Vagina (tissue), 2 donors: ENCODE data around the gene LMNTD2. TPM values are rescaled to one million over a fixed set of nuclear protein-coding genes. Genes with fewer than 3 reads are reported as not detected.

ENCODE experiments used
- DNase-seq, 2 donors: peaks; one replicate each; pipeline ENCODE4 v3.0.0-alpha.2; 2017; ENCODE audit errors: extremely low spot score in 2 of 2
- H3K27ac ChIP-seq: fragments of 200-600 bp; sonication (generic); one replicate; pipeline ENCODE4 v1.5.1; 2019
- H3K27me3 ChIP-seq: fragments of 200-600 bp; sonication (generic); one replicate; pipeline ENCODE4 v1.5.1; 2019
- H3K36me3 ChIP-seq, 2 donors: fragments of 200-600 bp; sonication (generic); one replicate each; pipeline ENCODE4 v1.5.1; 2017 to 2019
- H3K4me1 ChIP-seq: fragments of 200-600 bp; sonication (generic); one replicate; pipeline ENCODE4 v1.5.1; 2019
- H3K4me3 ChIP-seq, 2 donors: fragments of 200-600 bp; sonication (generic); 1 replicate in 1 of 2; 2 replicates in 1 of 2; pipeline ENCODE4 v1.5.1; 2016 to 2019
- H3K9me3 ChIP-seq: fragments of 200-600 bp; sonication (generic); one replicate; pipeline ENCODE4 v1.5.1; 2019
- CTCF ChIP-seq, 3 experiments: fragments of 450-650 bp in 2 of 3; fragments of 200-600 bp in 1 of 3; sonication (generic) in 1 of 3; IDR thresholded peaks; one replicate each; pipeline ENCODE4 v1.5.1; 2017 to 2019; ENCODE audit warnings: antibody characterized with exemption in 3 of 3, mild to moderate bottlenecking in 2 of 3, moderate library complexity in 2 of 3
- POLR2A ChIP-seq, 2 donors: fragments of 450-650 bp; IDR thresholded peaks; one replicate each; pipeline ENCODE4 v1.6.1; 2017; ENCODE audit warnings: antibody characterized with exemption in 2 of 2, mild to moderate bottlenecking in 2 of 2, moderate library complexity in 2 of 2
- POLR2AphosphoS5 ChIP-seq, 2 donors: sonication (generic); formaldehyde crosslinking; IDR thresholded peaks; one replicate each; pipeline ENCODE4 v1.9.0; 2017; ENCODE audit warnings: antibody characterized with exemption in 2 of 2, mild to moderate bottlenecking in 2 of 2, low read depth in 1 of 2; ENCODE audit not compliant: insufficient read depth in 1 of 2
- intact Hi-C: fragments of 100-400 bp; cut with DNase I; formaldehyde crosslinking; loops from one replicate; pipeline ENCODE4 v1.15.1; 2023
- total RNA-seq: library from RNA; depleted of rRNA; stranded (reverse); fragments of >200 nt; gene quantifications from one replicate; pipeline ENCODE4 v1.2.3, GENCODE V29; 2016

The LMNTD2 gene
- total RNA-seq, 1 donor from 2014 or later, result 1.7 TPM

GRCh38 chr11:587546-587945 is 27.0 kb upstream of the LMNTD2 start:
- no peak for DNase-seq
- H3K4me3 ChIP-seq, result no peak overlapping the region
- intact Hi-C loops, result no loop called here
- TF ChIP-seq POLR2AphosphoS5 (IDR thresholded peaks at IDR 0.05; ENCODE audit: insufficient read depth in 1 of 2, low read depth in 1 of 2) (no peak), CTCF (IDR thresholded peaks at IDR 0.05) (no peak), POLR2A (IDR thresholded peaks at IDR 0.05) (no peak)
- H3K36me3 ChIP-seq, result peaks cover 0 to 76% of the 10 kb centered on the region in 2 donors
- H3K27ac ChIP-seq, result no peak overlapping the region
- no peaks in the 10 kb centered on the region for H3K27me3 ChIP-seq
- no peaks in the 10 kb centered on the region for H3K9me3 ChIP-seq
- no peaks in the 10 kb centered on the region for H3K4me1 ChIP-seq

GRCh38 chr11:586376-587316 is 26.1 kb upstream of the LMNTD2 start:
- intact Hi-C loops, result no loop called here

GRCh38 chr11:584287-584686 is 23.7 kb upstream of the LMNTD2 start:
- TF ChIP-seq POLR2AphosphoS5 (IDR thresholded peaks at IDR 0.05; ENCODE audit: insufficient read depth in 1 of 2, low read depth in 1 of 2) (no peak), CTCF (IDR thresholded peaks at IDR 0.05) (no peak), POLR2A (IDR thresholded peaks at IDR 0.05) (no peak)
- H3K27me3 ChIP-seq, result no peaks in the 10 kb centered on the region
- H3K4me1 ChIP-seq, result peaks cover 15% of the 10 kb centered on the region
- intact Hi-C loops, result no loop called here
- H3K9me3 ChIP-seq, result no peaks in the 10 kb centered on the region
- H3K36me3 ChIP-seq, result peaks cover 0 to 53% of the 10 kb centered on the region in 2 donors
- DNase-seq, result no peak
- no peak overlapping the region for H3K27ac ChIP-seq
- no peak overlapping the region for H3K4me3 ChIP-seq

More at GRCh38 chr11:586376-587316, 26.1 kb upstream of the LMNTD2 start:
- Histone ChIP-seq H3K9me3 (no peaks in the 10 kb centered on the region), H3K4me3 (no peak overlapping the region), H3K36me3 (peaks cover 0 to 71% of the 10 kb centered on the region in 2 donors), H3K27ac (no peak overlapping the region), H3K27me3 (no peaks in the 10 kb centered on the region), H3K4me1 (no peaks in the 10 kb centered on the region)
- DNase-seq, result no peak
- TF ChIP-seq CTCF (IDR thresholded peaks at IDR 0.05), result no peak
- no peak for TF ChIP-seq POLR2AphosphoS5 (IDR thresholded peaks at IDR 0.05; ENCODE audit: insufficient read depth in 1 of 2, low read depth in 1 of 2)
- no peak for TF ChIP-seq POLR2A (IDR thresholded peaks at IDR 0.05)

DNA sequence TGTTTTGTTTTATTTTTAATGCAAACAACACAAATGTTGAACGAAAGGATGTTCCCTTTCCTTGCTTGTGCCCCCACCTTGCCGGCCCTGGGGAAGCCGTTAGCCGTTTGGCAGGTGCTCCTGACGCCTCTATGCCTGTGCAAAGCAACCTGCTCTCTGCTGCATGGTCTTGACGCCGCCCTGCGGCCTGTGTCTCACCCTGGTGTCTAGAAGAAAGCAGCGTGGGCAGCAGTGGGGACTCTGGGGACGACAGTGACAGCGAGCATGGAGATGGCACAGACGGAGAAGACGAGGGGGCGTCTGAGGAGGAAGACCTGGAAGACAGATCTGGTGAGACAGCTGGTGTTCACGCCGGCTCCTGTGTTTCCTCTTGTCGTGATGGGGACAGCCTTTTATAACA is 21.2 kb upstream of the LMNTD2 start:
- Histone ChIP-seq H3K27ac (no peak overlapping the region), H3K27me3 (no peaks in the 10 kb centered on the region), H3K36me3 (peaks cover 0 to 28% of the 10 kb centered on the region in 2 donors), H3K4me1 (peaks cover 39% of the 10 kb centered on the region), H3K9me3 (no peaks in the 10 kb centered on the region), H3K4me3 (no peak overlapping the region)
- DNase-seq, result no peak
- intact Hi-C loops, result no loop called here
- TF ChIP-seq POLR2A (IDR thresholded peaks at IDR 0.05) (no peak), CTCF (IDR thresholded peaks at IDR 0.05) (no peak), POLR2AphosphoS5 (IDR thresholded peaks at IDR 0.05; ENCODE audit: insufficient read depth in 1 of 2, low read depth in 1 of 2) (no peak)

DNA sequence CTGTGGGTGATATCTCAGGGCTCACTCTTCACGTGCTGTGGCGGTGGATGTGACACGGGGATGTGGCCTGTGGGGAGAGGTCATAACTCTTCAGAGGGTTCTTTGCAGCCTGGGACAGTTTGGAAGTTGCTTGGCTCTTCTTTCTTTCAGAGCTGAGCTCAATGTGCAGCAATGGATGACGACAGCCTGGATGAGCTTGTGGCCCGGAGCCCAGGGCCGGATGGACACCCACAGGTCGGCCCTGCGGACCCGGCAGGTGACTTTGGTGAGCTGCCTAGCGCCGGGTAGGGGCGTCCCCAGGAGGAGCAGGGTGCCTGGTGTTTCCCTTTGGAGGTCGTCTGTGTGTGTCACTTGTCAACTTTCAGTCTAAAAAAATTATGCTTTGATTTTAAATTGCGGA is 20.8 kb upstream of the LMNTD2 start:
- no peak for TF ChIP-seq POLR2A (IDR thresholded peaks at IDR 0.05)
- TF ChIP-seq CTCF (IDR thresholded peaks at IDR 0.05), result no peak
- TF ChIP-seq POLR2AphosphoS5 (IDR thresholded peaks at IDR 0.05; ENCODE audit: insufficient read depth in 1 of 2, low read depth in 1 of 2), result no peak
- Histone ChIP-seq H3K27me3 (no peaks in the 10 kb centered on the region), H3K27ac (no peak overlapping the region), H3K4me3 (no peak overlapping the region), H3K4me1 (peaks cover 39% of the 10 kb centered on the region), H3K9me3 (no peaks in the 10 kb centered on the region), H3K36me3 (peaks cover 0 to 23% of the 10 kb centered on the region in 2 donors)
- intact Hi-C loops, result no loop called here
- no peak for DNase-seq
